Endothelial cell of umbilical vein (primary cell): Measurements from ENCODE around the gene COL4A1. TPM values are rescaled to one million over a fixed set of nuclear protein-coding genes. Genes with fewer than 3 reads are reported as not detected.
"Not testable (repeated sequence)": the region's sequence is repeated elsewhere in the genome, so short reads cannot be mapped to it uniquely, and the experiment has no call there.

Experiments used
- BruUV-seq: library from RNA; stranded (reverse); fragments of 400-500 nt; replicated peaks from 2 replicates; lab custom pipeline; 2021; lab: Mats Ljungman, UMichigan
- CTCF ChIA-PET: fragments of 300-600, 350-600 bp; sonication (Branson Sonifier 250); formaldehyde crosslinking; loops from one replicate; lab custom pipeline; 2021; ENCODE audit warnings: antibody characterized with exemption, inconsistent platforms; lab: Charles Lee
- POLR2A ChIA-PET: fragments of 300-600, 350-600 bp; sonication (Branson Sonifier 250); formaldehyde crosslinking; loops from one replicate; lab custom pipeline; 2021; ENCODE audit warnings: antibody characterized with exemption, inconsistent platforms; lab: Charles Lee
- DNase-seq: peaks from one replicate; pipeline ENCODE4 v3.0.0-alpha.2; 2011; ENCODE audit warnings: low read depth, low spot score
- FAIRE-seq: peaks from 2 replicates; lab custom pipeline; 2011; peaks lifted over from hg19 to GRCh38; lab: Jason Lieb, UNC
- H2AFZ ChIP-seq: 2 replicates; pipeline ENCODE4 v1.6.0; 2012; ENCODE audit warnings: low read depth, low read length, control low read depth, inconsistent platforms
- H3K27ac ChIP-seq: 2 replicates; pipeline ENCODE4 v1.5.1; 2011; ENCODE audit warnings: low read depth, mild to moderate bottlenecking, control low read depth, low read length, moderate library complexity; ENCODE audit not compliant: insufficient read depth
- H3K27me3 ChIP-seq, 2 experiments: 2 replicates each; pipeline versions ENCODE4 v1.6.0 to v1.6.1; 2011; ENCODE audit warnings: low read length in 2 of 2, mixed read lengths in 1 of 2; ENCODE audit not compliant: control insufficient read depth in 2 of 2, insufficient read depth in 2 of 2
- H3K36me3 ChIP-seq, 2 experiments: 2 replicates in 1 of 2; 3 replicates in 1 of 2; pipeline ENCODE4 v1.5.1; 2011; ENCODE audit warnings: low read length in 2 of 2, mild to moderate bottlenecking in 1 of 2, moderate library complexity in 1 of 2; ENCODE audit not compliant: control insufficient read depth in 2 of 2, insufficient read depth in 2 of 2; ENCODE audit errors: extremely low read depth in 1 of 2
- H3K4me1 ChIP-seq: 3 replicates; pipeline ENCODE4 v1.5.1; 2011; ENCODE audit warnings: mild to moderate bottlenecking, low read length; ENCODE audit not compliant: control insufficient read depth, insufficient read depth; ENCODE audit errors: extremely low read depth
- H3K4me2 ChIP-seq: 2 replicates; pipeline ENCODE4 v1.6.1; 2011; ENCODE audit warnings: low read length, control low read depth, mixed read lengths; ENCODE audit not compliant: insufficient read depth
- H3K4me3 ChIP-seq, 3 experiments: fragments of 200-600 bp in 1 of 3; sonication (generic), shearing (Covaris generic) in 1 of 3; replicated peaks in 1 of 3; 2 replicates each; pipeline ENCODE4 v1.5.1; 2011 to 2016; ENCODE audit warnings: control low read depth in 3 of 3, low read length in 3 of 3, mild to moderate bottlenecking in 2 of 3, inconsistent platforms in 1 of 3, low read depth in 1 of 3, moderate library complexity in 1 of 3; ENCODE audit not compliant: insufficient read depth in 1 of 3
- H3K79me2 ChIP-seq: 2 replicates; pipeline ENCODE4 v1.6.0; 2012; ENCODE audit warnings: low read length, inconsistent platforms; ENCODE audit not compliant: control insufficient read depth, insufficient read depth
- H3K9ac ChIP-seq: replicated peaks from 2 replicates; pipeline ENCODE3; 2011; ENCODE audit warnings: low read length, control low read depth; ENCODE audit not compliant: insufficient read depth; ENCODE audit errors: extremely low read depth
- H3K9me1 ChIP-seq: replicated peaks from 3 replicates; pipeline ENCODE4 v1.6.0; 2011; ENCODE audit warnings: mild to moderate bottlenecking, low read length; ENCODE audit not compliant: control insufficient read depth, insufficient read depth; ENCODE audit errors: extremely low read depth
- H3K9me3 ChIP-seq: replicated peaks from 2 replicates; pipeline ENCODE4 v1.5.1; 2012; ENCODE audit warnings: low read length, inconsistent platforms; ENCODE audit not compliant: control insufficient read depth, insufficient read depth
- H4K20me1 ChIP-seq: replicated peaks from 2 replicates; pipeline ENCODE3; 2011; ENCODE audit warnings: mild to moderate bottlenecking, low read length; ENCODE audit not compliant: control insufficient read depth, insufficient read depth; ENCODE audit errors: extremely low read depth
- CTCF ChIP-seq, 2 donors: IDR thresholded peaks; 1 replicate in 1 of 2; 2 replicates in 1 of 2; pipeline ENCODE4 v1.5.1; 2011; ENCODE audit warnings: low read length in 2 of 2, mild to moderate bottlenecking in 2 of 2, moderate library complexity in 2 of 2, control low read depth in 1 of 2, inconsistent platforms in 1 of 2, low read depth in 1 of 2; ENCODE audit not compliant: insufficient read depth in 1 of 2; ENCODE audit errors: extremely low read depth in 1 of 2
- EZH2 ChIP-seq: IDR thresholded peaks from 2 replicates; pipeline ENCODE4 v1.6.1; 2012; ENCODE audit warnings: borderline replicate concordance, low read depth, mild to moderate bottlenecking, moderate library complexity, low read length, inconsistent platforms; ENCODE audit not compliant: severe bottlenecking
- FOS ChIP-seq: IDR thresholded peaks from 2 replicates; pipeline ENCODE4 v1.6.1; 2011; ENCODE audit warnings: mild to moderate bottlenecking, low read length, moderate library complexity, borderline replicate concordance; ENCODE audit not compliant: insufficient read depth
- GATA2 ChIP-seq: IDR thresholded peaks from 2 replicates; pipeline ENCODE4 v1.7.0; 2011; ENCODE audit warnings: low read depth, mild to moderate bottlenecking, moderate library complexity, mixed read lengths, low read length; ENCODE audit not compliant: insufficient read length, insufficient read depth
- JUN ChIP-seq: IDR thresholded peaks from 2 replicates; pipeline ENCODE4 v1.6.1; 2011; ENCODE audit warnings: borderline replicate concordance, low read depth; ENCODE audit not compliant: insufficient read length, insufficient read depth
- MYC ChIP-seq: IDR thresholded peaks from one replicate; pipeline ENCODE4 v1.6.1; 2011; ENCODE audit warnings: mild to moderate bottlenecking, low read depth, low read length
- POLR2AphosphoS5 ChIP-seq: IDR thresholded peaks from 2 replicates; pipeline ENCODE4 v1.6.1; 2012; ENCODE audit warnings: low read depth, mild to moderate bottlenecking, control low read depth, low read length, moderate library complexity; ENCODE audit not compliant: insufficient read depth
- dilution Hi-C: fragments of 300-500 bp; cut with MboI; formaldehyde crosslinking; loops from one replicate; pipeline ENCODE4 v1.15.0; 2019; ENCODE audit warnings: low sequenced_read_pairs; ENCODE audit not compliant: extremely low pct_ligation_motif_present
- intact Hi-C: fragments of 100-400 bp; cut with micrococcal nuclease; formaldehyde crosslinking; loops from one replicate; pipeline ENCODE4 v1.10.0; 2022
- polyA plus RNA-seq, 4 experiments: library from polyadenylated mRNA; depleted of rRNA in 3 of 4; stranded (reverse) in 3 of 4; unstranded in 1 of 4; fragments of >200 nt; gene quantifications; 2 replicates each; pipeline versions ENCODE4 v1.2.1 to v1.2.3, GENCODE V29; 2011 to 2012; ENCODE audit warnings: missing spikeins in 1 of 4
- total RNA-seq: library from RNA; stranded (reverse); gene quantifications from 2 replicates; pipeline ENCODE4 v1.2.3, GENCODE V29; 2021

The COL4A1 gene
- total and polyA plus RNA-seq, 2 donors (not counting 3 experiments of a cell fraction or from before 2014, with no cell fraction given), result 384 to 1,119 TPM

DNA sequence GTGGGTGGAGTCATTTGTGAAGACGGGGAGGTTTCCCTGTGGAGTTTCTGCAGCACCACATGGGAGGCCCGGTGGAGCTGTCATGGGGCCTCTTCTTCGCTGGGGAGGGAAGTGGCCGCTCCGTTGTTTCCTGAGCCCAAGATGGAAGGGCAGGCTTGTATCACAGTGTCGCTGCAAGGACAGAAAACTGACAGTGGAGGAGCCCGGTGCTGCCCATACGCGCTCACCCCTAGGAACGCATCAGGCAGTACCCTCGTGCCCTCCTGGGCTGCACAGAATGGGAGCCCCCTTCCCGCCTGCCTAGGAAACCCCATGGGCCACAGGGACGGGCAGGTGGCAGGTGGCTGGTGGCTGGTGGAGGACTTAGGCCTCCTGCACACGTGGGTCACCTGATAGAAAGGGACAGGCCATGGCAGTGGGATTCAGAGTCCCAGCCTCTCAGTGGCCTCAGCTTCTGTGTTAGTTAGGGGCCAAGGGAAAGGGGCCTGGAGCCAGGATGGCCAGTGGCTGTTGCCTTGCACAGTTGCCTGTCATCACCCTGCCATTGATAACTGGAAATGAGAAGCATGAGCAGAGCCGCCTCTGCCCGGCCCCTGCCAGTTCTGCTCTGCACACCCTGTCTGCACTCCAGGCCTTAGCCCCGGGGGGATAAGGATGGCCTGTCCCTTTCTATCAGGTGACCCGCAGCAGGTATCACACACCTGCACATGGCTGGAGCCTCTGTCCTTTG lies 7.7 kb upstream of the COL4A1 start:
- H3K36me3 ChIP-seq, result peaks cover 10 to 15% of the 10 kb centered on the region in 2 experiments
- intact Hi-C loops, result no loop called here

GRCh38 chr13:110313733-110314132 lies 6.8 kb upstream of the COL4A1 start:
- H3K9me1 ChIP-seq, DNase-seq, POLR2A ChIA-PET, H2AFZ ChIP-seq, H3K9ac ChIP-seq, FAIRE-seq, H3K27ac ChIP-seq, intact Hi-C loops, dilution Hi-C loops, BruUV-seq, H3K9me3 ChIP-seq, H3K4me3 ChIP-seq, H3K27me3 ChIP-seq, H4K20me1 ChIP-seq, CTCF ChIA-PET, H3K4me2 ChIP-seq: not testable (repeated sequence)
- Histone ChIP-seq H3K79me2 (peaks cover 83% of the 10 kb centered on the region), H3K36me3 (peaks cover 10 to 15% of the 10 kb centered on the region in 2 experiments), H3K4me1 (peaks cover 40% of the 10 kb centered on the region)

More for the DNA sequence above, 7.7 kb upstream of the COL4A1 start:
- Histone ChIP-seq H3K9me1 (no peaks in the 10 kb centered on the region), H3K79me2 (peaks cover 77% of the 10 kb centered on the region), H3K9me3 (no peaks in the 10 kb centered on the region), H3K27ac (no peak overlapping the region), H3K4me2 (no peak overlapping the region), H3K4me3 (no peak overlapping the region), H3K9ac (no peak overlapping the region), H2AFZ (no peak overlapping the region), H3K4me1 (peaks cover 40% of the 10 kb centered on the region), H4K20me1 (no peaks in the 10 kb centered on the region), H3K27me3 (no peaks in the 10 kb centered on the region)
- FAIRE-seq (no peak), DNase-seq (no peak)
- CTCF ChIA-PET, result interaction anchor here (0.6 to 1.1 kb wide), 3 partner anchors 8 to 67 kb away, joined by 3 to 4 read pairs (median 3); partner anchors contain the start of genes COL4A1 and COL4A2
- TF ChIP-seq JUN (no peak), GATA2 (no peak), MYC (no peak), POLR2AphosphoS5 (no peak), FOS (no peak), EZH2 (no peak), CTCF (IDR thresholded peaks at IDR 0.05; ENCODE audit: extremely low read depth in 1 of 2, insufficient read depth in 1 of 2, low read depth in 1 of 2, low read length in 2 of 2) (no peak)
- no TSS peak for BruUV-seq
- dilution Hi-C loops, result no loop called here
- POLR2A ChIA-PET, result no interaction called here

DNA sequence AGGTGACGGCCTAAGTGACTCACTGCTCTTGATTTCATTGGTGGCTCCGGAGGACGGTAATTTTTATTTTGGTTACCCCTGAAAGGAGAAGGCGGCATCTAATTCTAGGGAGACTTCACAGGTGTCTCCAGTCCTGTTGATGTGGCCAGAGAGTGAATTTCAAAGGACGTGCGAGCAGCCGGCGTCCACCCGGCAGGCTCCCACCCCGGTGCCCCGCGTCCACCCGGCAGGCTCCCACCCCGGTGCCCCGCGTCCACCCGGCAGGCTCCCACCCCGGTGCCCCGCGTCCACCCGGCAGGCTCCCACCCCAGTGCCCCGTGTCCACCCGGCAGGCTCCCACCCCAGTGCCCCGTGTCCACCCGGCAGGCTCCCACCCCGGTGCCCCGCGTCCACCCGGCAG lies 6.3 kb upstream of the COL4A1 start:
- POLR2A ChIA-PET, H4K20me1 ChIP-seq, BruUV-seq, H3K9me1 ChIP-seq, H3K9me3 ChIP-seq, DNase-seq, dilution Hi-C loops, H3K4me3 ChIP-seq, H3K4me2 ChIP-seq, H2AFZ ChIP-seq, H3K27ac ChIP-seq, FAIRE-seq, H3K27me3 ChIP-seq, intact Hi-C loops, H3K9ac ChIP-seq: not testable (repeated sequence)
- CTCF ChIA-PET, result interaction anchor here (1.9 kb wide), 1 partner anchor 90 kb away, joined by 5 read pairs; no protein-coding TSS in a partner anchor
- Histone ChIP-seq H3K36me3 (peaks cover 10 to 15% of the 10 kb centered on the region in 2 experiments), H3K79me2 (peaks cover 84% of the 10 kb centered on the region), H3K4me1 (peaks cover 35% of the 10 kb centered on the region)
